Endothelial cell of umbilical vein (primary cell): ENCODE results near the gene MECP2. TPM values are rescaled to one million over a fixed set of nuclear protein-coding genes. Genes with fewer than 3 reads are reported as not detected.

Experiments used
- BruUV-seq: library from RNA; stranded (reverse); fragments of 400-500 nt; replicated peaks from 2 replicates; lab custom pipeline; 2021; lab: Mats Ljungman, UMichigan
- CTCF ChIA-PET: fragments of 300-600, 350-600 bp; sonication (Branson Sonifier 250); formaldehyde crosslinking; loops from one replicate; lab custom pipeline; 2021; ENCODE audit warnings: antibody characterized with exemption, inconsistent platforms; lab: Charles Lee
- POLR2A ChIA-PET: fragments of 300-600, 350-600 bp; sonication (Branson Sonifier 250); formaldehyde crosslinking; loops from one replicate; lab custom pipeline; 2021; ENCODE audit warnings: antibody characterized with exemption, inconsistent platforms; lab: Charles Lee
- DNase-seq: peaks from one replicate; pipeline ENCODE4 v3.0.0-alpha.2; 2011; ENCODE audit warnings: low read depth, low spot score
- FAIRE-seq: peaks from 2 replicates; lab custom pipeline; 2011; peaks lifted over from hg19 to GRCh38; lab: Jason Lieb, UNC
- H2AFZ ChIP-seq: 2 replicates; pipeline ENCODE4 v1.6.0; 2012; ENCODE audit warnings: low read depth, low read length, control low read depth, inconsistent platforms
- H3K27ac ChIP-seq: 2 replicates; pipeline ENCODE4 v1.5.1; 2011; ENCODE audit warnings: low read depth, mild to moderate bottlenecking, control low read depth, low read length, moderate library complexity; ENCODE audit not compliant: insufficient read depth
- H3K27me3 ChIP-seq, 2 experiments: 2 replicates each; pipeline versions ENCODE4 v1.6.0 to v1.6.1; 2011; ENCODE audit warnings: low read length in 2 of 2, mixed read lengths in 1 of 2; ENCODE audit not compliant: control insufficient read depth in 2 of 2, insufficient read depth in 2 of 2
- H3K36me3 ChIP-seq, 2 experiments: 2 replicates in 1 of 2; 3 replicates in 1 of 2; pipeline ENCODE4 v1.5.1; 2011; ENCODE audit warnings: low read length in 2 of 2, mild to moderate bottlenecking in 1 of 2, moderate library complexity in 1 of 2; ENCODE audit not compliant: control insufficient read depth in 2 of 2, insufficient read depth in 2 of 2; ENCODE audit errors: extremely low read depth in 1 of 2
- H3K4me1 ChIP-seq: 3 replicates; pipeline ENCODE4 v1.5.1; 2011; ENCODE audit warnings: mild to moderate bottlenecking, low read length; ENCODE audit not compliant: control insufficient read depth, insufficient read depth; ENCODE audit errors: extremely low read depth
- H3K4me2 ChIP-seq: 2 replicates; pipeline ENCODE4 v1.6.1; 2011; ENCODE audit warnings: low read length, control low read depth, mixed read lengths; ENCODE audit not compliant: insufficient read depth
- H3K4me3 ChIP-seq, 3 experiments: fragments of 200-600 bp in 1 of 3; sonication (generic), shearing (Covaris generic) in 1 of 3; replicated peaks in 1 of 3; 2 replicates each; pipeline ENCODE4 v1.5.1; 2011 to 2016; ENCODE audit warnings: control low read depth in 3 of 3, low read length in 3 of 3, mild to moderate bottlenecking in 2 of 3, inconsistent platforms in 1 of 3, low read depth in 1 of 3, moderate library complexity in 1 of 3; ENCODE audit not compliant: insufficient read depth in 1 of 3
- H3K79me2 ChIP-seq: 2 replicates; pipeline ENCODE4 v1.6.0; 2012; ENCODE audit warnings: low read length, inconsistent platforms; ENCODE audit not compliant: control insufficient read depth, insufficient read depth
- H3K9ac ChIP-seq: replicated peaks from 2 replicates; pipeline ENCODE3; 2011; ENCODE audit warnings: low read length, control low read depth; ENCODE audit not compliant: insufficient read depth; ENCODE audit errors: extremely low read depth
- H3K9me1 ChIP-seq: replicated peaks from 3 replicates; pipeline ENCODE4 v1.6.0; 2011; ENCODE audit warnings: mild to moderate bottlenecking, low read length; ENCODE audit not compliant: control insufficient read depth, insufficient read depth; ENCODE audit errors: extremely low read depth
- H3K9me3 ChIP-seq: replicated peaks from 2 replicates; pipeline ENCODE4 v1.5.1; 2012; ENCODE audit warnings: low read length, inconsistent platforms; ENCODE audit not compliant: control insufficient read depth, insufficient read depth
- H4K20me1 ChIP-seq: replicated peaks from 2 replicates; pipeline ENCODE3; 2011; ENCODE audit warnings: mild to moderate bottlenecking, low read length; ENCODE audit not compliant: control insufficient read depth, insufficient read depth; ENCODE audit errors: extremely low read depth
- EZH2 ChIP-seq: IDR thresholded peaks from 2 replicates; pipeline ENCODE4 v1.6.1; 2012; ENCODE audit warnings: borderline replicate concordance, low read depth, mild to moderate bottlenecking, moderate library complexity, low read length, inconsistent platforms; ENCODE audit not compliant: severe bottlenecking
- FOS ChIP-seq: IDR thresholded peaks from 2 replicates; pipeline ENCODE4 v1.6.1; 2011; ENCODE audit warnings: mild to moderate bottlenecking, low read length, moderate library complexity, borderline replicate concordance; ENCODE audit not compliant: insufficient read depth
- GATA2 ChIP-seq: IDR thresholded peaks from 2 replicates; pipeline ENCODE4 v1.7.0; 2011; ENCODE audit warnings: low read depth, mild to moderate bottlenecking, moderate library complexity, mixed read lengths, low read length; ENCODE audit not compliant: insufficient read length, insufficient read depth
- JUN ChIP-seq: IDR thresholded peaks from 2 replicates; pipeline ENCODE4 v1.6.1; 2011; ENCODE audit warnings: borderline replicate concordance, low read depth; ENCODE audit not compliant: insufficient read length, insufficient read depth
- MYC ChIP-seq: IDR thresholded peaks from one replicate; pipeline ENCODE4 v1.6.1; 2011; ENCODE audit warnings: mild to moderate bottlenecking, low read depth, low read length
- POLR2A ChIP-seq: IDR thresholded peaks from 2 replicates; pipeline ENCODE4 v1.6.1; 2012; ENCODE audit warnings: low read depth, mild to moderate bottlenecking, control low read depth, low read length
- POLR2AphosphoS5 ChIP-seq: IDR thresholded peaks from 2 replicates; pipeline ENCODE4 v1.6.1; 2012; ENCODE audit warnings: low read depth, mild to moderate bottlenecking, control low read depth, low read length, moderate library complexity; ENCODE audit not compliant: insufficient read depth
- dilution Hi-C: fragments of 300-500 bp; cut with MboI; formaldehyde crosslinking; loops from one replicate; pipeline ENCODE4 v1.15.0; 2019; ENCODE audit warnings: low sequenced_read_pairs; ENCODE audit not compliant: extremely low pct_ligation_motif_present
- intact Hi-C: fragments of 100-400 bp; cut with micrococcal nuclease; formaldehyde crosslinking; loops from one replicate; pipeline ENCODE4 v1.10.0; 2022
- polyA plus RNA-seq, 4 experiments: library from polyadenylated mRNA; depleted of rRNA in 3 of 4; stranded (reverse) in 3 of 4; unstranded in 1 of 4; fragments of >200 nt; gene quantifications; 2 replicates each; pipeline versions ENCODE4 v1.2.1 to v1.2.3, GENCODE V29; 2011 to 2012; ENCODE audit warnings: missing spikeins in 1 of 4
- total RNA-seq: library from RNA; stranded (reverse); gene quantifications from 2 replicates; pipeline ENCODE4 v1.2.3, GENCODE V29; 2021
- TF ChIP-seq, protein P1 (sequence below), 2 donors: IDR thresholded peaks; 1 replicate in 1 of 2; 2 replicates in 1 of 2; pipeline ENCODE4 v1.5.1; 2011; ENCODE audit warnings: low read length in 2 of 2, mild to moderate bottlenecking in 2 of 2, moderate library complexity in 2 of 2, control low read depth in 1 of 2, inconsistent platforms in 1 of 2, low read depth in 1 of 2; ENCODE audit not compliant: insufficient read depth in 1 of 2; ENCODE audit errors: extremely low read depth in 1 of 2
- TF ChIP-seq, protein P2 (sequence below): IDR thresholded peaks from 2 replicates; pipeline ENCODE4 v1.6.1; 2011; ENCODE audit not compliant: insufficient read depth, insufficient read length

MECP2 gene
- total and polyA plus RNA-seq, 2 donors (not counting 3 experiments of a cell fraction or from before 2014, with no cell fraction given): 9.0 to 45.3 TPM

DNA sequence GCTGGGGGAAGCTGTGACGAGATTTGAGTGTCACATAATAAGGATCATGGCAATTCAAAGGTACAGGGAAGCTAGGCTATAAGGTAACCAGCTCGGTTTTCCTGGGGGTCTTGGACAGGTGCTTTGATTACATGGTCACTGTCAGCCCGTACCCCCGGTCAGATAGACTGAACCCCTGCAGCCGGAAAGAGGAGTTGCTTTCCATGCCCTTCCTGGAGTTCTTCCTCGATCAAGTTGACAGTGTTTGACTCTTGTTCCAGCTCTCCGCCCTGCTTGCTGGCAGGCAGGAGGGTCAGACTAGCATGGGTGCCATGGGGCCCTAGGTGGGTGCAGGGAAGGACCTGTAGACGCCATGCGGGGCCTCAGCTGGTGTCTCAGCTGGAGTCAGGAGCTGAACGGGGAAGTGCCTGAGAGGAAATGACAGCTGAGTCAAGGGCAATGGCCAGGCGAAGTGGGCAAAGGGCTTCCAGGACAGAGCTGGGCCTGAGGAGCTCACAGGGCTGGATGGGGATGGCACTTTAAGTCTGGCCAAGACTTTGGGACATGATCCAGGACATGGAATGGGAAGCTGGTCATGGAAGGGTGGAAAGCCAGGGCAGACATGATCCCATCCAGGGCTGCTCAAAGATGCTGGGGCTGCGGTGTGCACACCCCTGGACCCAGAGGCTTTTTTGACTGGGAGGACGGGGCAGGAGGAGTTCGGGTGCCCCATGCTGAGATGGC lies 123.4 kb downstream of the MECP2 start:
- TF ChIP-seq POLR2A (no peak), MYC (no peak), GATA2 (no peak), POLR2AphosphoS5 (no peak), EZH2 (no peak), JUN (no peak), FOS (no peak)
- TF ChIP-seq, protein P1, sequence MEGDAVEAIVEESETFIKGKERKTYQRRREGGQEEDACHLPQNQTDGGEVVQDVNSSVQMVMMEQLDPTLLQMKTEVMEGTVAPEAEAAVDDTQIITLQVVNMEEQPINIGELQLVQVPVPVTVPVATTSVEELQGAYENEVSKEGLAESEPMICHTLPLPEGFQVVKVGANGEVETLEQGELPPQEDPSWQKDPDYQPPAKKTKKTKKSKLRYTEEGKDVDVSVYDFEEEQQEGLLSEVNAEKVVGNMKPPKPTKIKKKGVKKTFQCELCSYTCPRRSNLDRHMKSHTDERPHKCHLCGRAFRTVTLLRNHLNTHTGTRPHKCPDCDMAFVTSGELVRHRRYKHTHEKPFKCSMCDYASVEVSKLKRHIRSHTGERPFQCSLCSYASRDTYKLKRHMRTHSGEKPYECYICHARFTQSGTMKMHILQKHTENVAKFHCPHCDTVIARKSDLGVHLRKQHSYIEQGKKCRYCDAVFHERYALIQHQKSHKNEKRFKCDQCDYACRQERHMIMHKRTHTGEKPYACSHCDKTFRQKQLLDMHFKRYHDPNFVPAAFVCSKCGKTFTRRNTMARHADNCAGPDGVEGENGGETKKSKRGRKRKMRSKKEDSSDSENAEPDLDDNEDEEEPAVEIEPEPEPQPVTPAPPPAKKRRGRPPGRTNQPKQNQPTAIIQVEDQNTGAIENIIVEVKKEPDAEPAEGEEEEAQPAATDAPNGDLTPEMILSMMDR (IDR thresholded peaks at IDR 0.05; ENCODE audit: extremely low read depth in 1 of 2, insufficient read depth in 1 of 2, low read depth in 1 of 2, low read length in 2 of 2): no peak
- TF ChIP-seq, protein P2, sequence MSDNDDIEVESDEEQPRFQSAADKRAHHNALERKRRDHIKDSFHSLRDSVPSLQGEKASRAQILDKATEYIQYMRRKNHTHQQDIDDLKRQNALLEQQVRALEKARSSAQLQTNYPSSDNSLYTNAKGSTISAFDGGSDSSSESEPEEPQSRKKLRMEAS: no peak
- CTCF ChIA-PET: interaction anchor here (1.1 to 1.3 kb wide), 2 partner anchors 39 to 47 kb away, joined by 3 to 8 read pairs; no protein-coding TSS in a partner anchor
- H3K9ac ChIP-seq: peak overlapping the region; percentile 97
- no peaks in the 10 kb centered on the region for H3K9me1 ChIP-seq
- H3K4me2 ChIP-seq: peak overlapping the region; percentile 73
- H3K4me3 ChIP-seq: no peak overlapping the region
- FAIRE-seq (peak; percentile 75), DNase-seq (peak; percentile 13)
- POLR2A ChIA-PET: no interaction called here
- H2AFZ ChIP-seq: no peak overlapping the region
- intact Hi-C loops (no loop called here), dilution Hi-C loops (no loop called here)
- no peaks in the 10 kb centered on the region for H3K27me3 ChIP-seq
- no peaks in the 10 kb centered on the region for H4K20me1 ChIP-seq
- H3K9me3 ChIP-seq: no peaks in the 10 kb centered on the region
- no peaks in the 10 kb centered on the region for H3K36me3 ChIP-seq
- peaks cover 21% of the 10 kb centered on the region for H3K79me2 ChIP-seq
- peaks cover 21% of the 10 kb centered on the region for H3K4me1 ChIP-seq
- BruUV-seq: no TSS peak
- H3K27ac ChIP-seq: peak overlapping the region; percentile 98
